MM.1S (cell line): ENCODE results near the gene RNF26.
"Not testable (repeated sequence)": the region's sequence is repeated elsewhere in the genome, so short reads cannot be mapped to it uniquely, and the experiment has no call there.

Experiments used
- DNase-seq: peaks from one replicate; pipeline ENCODE4 v3.0.0-alpha.2; 2015
- H2AFZ ChIP-seq: fragments of 300-600 bp; sonication (generic); 2 replicates; pipeline ENCODE4 v1.6.0; 2016; ENCODE audit warnings: antibody characterized with exemption, low read length
- H3F3A ChIP-seq: fragments of 300-600 bp; sonication (generic); 2 replicates; pipeline ENCODE4 v1.6.1; 2016; ENCODE audit warnings: mild to moderate bottlenecking, antibody characterized with exemption, low read length, moderate library complexity, mixed read lengths; ENCODE audit not compliant: insufficient read depth
- H3K27ac ChIP-seq: fragments of 300-600 bp; sonication (generic); 2 replicates; pipeline ENCODE4 v1.5.1; 2016; ENCODE audit warnings: mild to moderate bottlenecking, low read length
- H3K27me3 ChIP-seq: fragments of 300-600 bp; sonication (generic); replicated peaks from 2 replicates; pipeline ENCODE4 v1.6.0; 2016; ENCODE audit warnings: low read length; ENCODE audit not compliant: insufficient read depth
- H3K36me3 ChIP-seq: fragments of 300-600 bp; sonication (generic); replicated peaks from 2 replicates; pipeline ENCODE4 v1.6.1; 2016; ENCODE audit warnings: mild to moderate bottlenecking, low read length, mixed read lengths; ENCODE audit not compliant: insufficient read depth
- H3K4me1 ChIP-seq: fragments of 300-600 bp; sonication (generic); 2 replicates; pipeline ENCODE4 v1.6.1; 2016; ENCODE audit warnings: low read length, mixed read lengths
- H3K4me2 ChIP-seq: fragments of 300-600 bp; sonication (generic); 2 replicates; pipeline ENCODE4 v1.6.0; 2016; ENCODE audit warnings: low read depth, low read length
- H3K4me3 ChIP-seq: fragments of 300-600 bp; sonication (generic); 2 replicates; pipeline ENCODE4 v1.5.1; 2016; ENCODE audit warnings: low read length, mixed read lengths
- H3K79me2 ChIP-seq: fragments of 300-600 bp; sonication (generic); 2 replicates; pipeline ENCODE4 v1.6.1; 2016; ENCODE audit warnings: mixed run types, low read length, mixed read lengths
- H3K9ac ChIP-seq: fragments of 300-600 bp; sonication (generic); 2 replicates; pipeline ENCODE4 v1.6.1; 2016; ENCODE audit warnings: low read length, mixed read lengths
- H3K9me2 ChIP-seq: fragments of 300-600 bp; sonication (generic); replicated peaks from 2 replicates; pipeline ENCODE4 v1.6.1; 2016; ENCODE audit warnings: mild to moderate bottlenecking, low read length, mixed read lengths; ENCODE audit not compliant: insufficient read depth
- H3K9me3 ChIP-seq: fragments of 300-600 bp; sonication (generic); replicated peaks from 2 replicates; pipeline ENCODE4 v1.6.1; 2016; ENCODE audit warnings: mild to moderate bottlenecking, low read length, mixed read lengths; ENCODE audit not compliant: insufficient read depth
- H4K20me1 ChIP-seq: fragments of 300-600 bp; sonication (generic); 2 replicates; pipeline ENCODE4 v1.6.1; 2016; ENCODE audit warnings: mild to moderate bottlenecking, low read length, moderate library complexity, mixed read lengths; ENCODE audit not compliant: insufficient read depth
- EZH2 ChIP-seq: fragments of 300-600 bp; sonication (generic); optimal IDR thresholded peaks from 2 replicates; pipeline ENCODE3; 2017; ENCODE audit warnings: low read depth, mild to moderate bottlenecking, antibody characterized with exemption, low read length, mixed read lengths
- EZH2phosphoT487 ChIP-seq: fragments of 300-600 bp; sonication (generic); IDR thresholded peaks from 2 replicates; pipeline ENCODE4 v1.6.1; 2018; ENCODE audit warnings: antibody characterized with exemption, low read length
- TF ChIP-seq, protein P1 (sequence below): fragments of 300-600 bp; sonication (generic); IDR thresholded peaks from 2 replicates; pipeline ENCODE4 v1.5.1; 2016; ENCODE audit warnings: antibody characterized with exemption, low read length, mixed read lengths

Gene RNF26

DNA sequence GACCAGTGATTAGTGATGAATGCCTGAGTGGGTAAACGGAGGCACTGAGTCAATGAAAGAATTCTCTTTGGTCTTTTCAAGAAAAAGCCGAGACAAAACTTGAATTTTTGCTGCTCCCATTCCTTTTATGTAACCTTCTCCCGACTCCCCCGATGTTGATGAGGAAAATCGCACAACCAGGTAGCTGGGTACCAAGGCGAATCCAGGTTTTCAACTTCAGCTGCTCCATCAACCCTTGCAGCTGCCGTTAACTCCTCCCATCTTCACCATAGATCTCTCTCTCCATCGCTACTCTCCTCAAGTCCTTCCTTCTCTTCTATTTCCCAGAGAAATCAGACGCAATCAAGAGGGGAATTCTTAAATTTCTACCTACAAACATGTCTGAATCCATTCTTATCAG is 47.8 kb downstream of the RNF26 start:
- TF ChIP-seq EZH2phosphoT487 (no peak), EZH2 (no peak)
- TF ChIP-seq, protein P1, sequence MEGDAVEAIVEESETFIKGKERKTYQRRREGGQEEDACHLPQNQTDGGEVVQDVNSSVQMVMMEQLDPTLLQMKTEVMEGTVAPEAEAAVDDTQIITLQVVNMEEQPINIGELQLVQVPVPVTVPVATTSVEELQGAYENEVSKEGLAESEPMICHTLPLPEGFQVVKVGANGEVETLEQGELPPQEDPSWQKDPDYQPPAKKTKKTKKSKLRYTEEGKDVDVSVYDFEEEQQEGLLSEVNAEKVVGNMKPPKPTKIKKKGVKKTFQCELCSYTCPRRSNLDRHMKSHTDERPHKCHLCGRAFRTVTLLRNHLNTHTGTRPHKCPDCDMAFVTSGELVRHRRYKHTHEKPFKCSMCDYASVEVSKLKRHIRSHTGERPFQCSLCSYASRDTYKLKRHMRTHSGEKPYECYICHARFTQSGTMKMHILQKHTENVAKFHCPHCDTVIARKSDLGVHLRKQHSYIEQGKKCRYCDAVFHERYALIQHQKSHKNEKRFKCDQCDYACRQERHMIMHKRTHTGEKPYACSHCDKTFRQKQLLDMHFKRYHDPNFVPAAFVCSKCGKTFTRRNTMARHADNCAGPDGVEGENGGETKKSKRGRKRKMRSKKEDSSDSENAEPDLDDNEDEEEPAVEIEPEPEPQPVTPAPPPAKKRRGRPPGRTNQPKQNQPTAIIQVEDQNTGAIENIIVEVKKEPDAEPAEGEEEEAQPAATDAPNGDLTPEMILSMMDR: no peak

DNA sequence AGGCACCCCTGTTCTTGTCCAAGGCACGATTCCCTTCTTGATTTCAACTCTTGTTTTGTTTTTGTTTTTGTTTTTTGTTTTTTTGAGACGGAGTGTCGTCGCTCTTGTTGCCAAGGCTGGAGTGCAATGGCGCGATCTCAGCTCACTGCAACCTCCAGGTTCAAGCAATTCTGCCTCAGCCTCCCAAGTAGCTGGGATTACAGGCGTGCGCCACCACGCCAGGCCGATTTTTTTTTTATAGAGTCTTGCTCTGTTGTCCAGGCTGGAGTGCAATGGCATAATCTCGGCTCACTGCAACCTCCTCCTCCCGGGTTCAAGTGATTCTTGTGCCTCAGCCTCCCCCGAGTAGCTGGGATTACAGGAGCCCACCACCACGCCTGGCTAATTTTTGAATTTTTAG is 48.2 kb downstream of the RNF26 start:
- not testable (repeated sequence) for H4K20me1 ChIP-seq, H3K27ac ChIP-seq, H2AFZ ChIP-seq, H3K9ac ChIP-seq, H3F3A ChIP-seq, H3K79me2 ChIP-seq, H3K9me3 ChIP-seq, H3K9me2 ChIP-seq, DNase-seq, H3K36me3 ChIP-seq
- H3K4me2 ChIP-seq: peak overlapping the region; percentile 93
- peaks cover 19% of the 10 kb centered on the region for H3K4me1 ChIP-seq
- peak overlapping the region; percentile 70; the same call in 1 of the 2 replicates for H3K4me3 ChIP-seq
- H3K27me3 ChIP-seq: peaks cover 13% of the 10 kb centered on the region; the same call in 1 of the 2 replicates

More for the DNA sequence above, 47.8 kb downstream of the RNF26 start:
- no peaks in the 10 kb centered on the region for H3F3A ChIP-seq
- H4K20me1 ChIP-seq: no peaks in the 10 kb centered on the region
- peak overlapping the region; percentile 70 for H3K4me3 ChIP-seq
- no peaks in the 10 kb centered on the region for H3K9me2 ChIP-seq
- H3K36me3 ChIP-seq: no peaks in the 10 kb centered on the region
- H2AFZ ChIP-seq: peak overlapping the region; percentile 74
- peaks cover 13% of the 10 kb centered on the region; the same call in 1 of the 2 replicates for H3K27me3 ChIP-seq
- peak overlapping the region; percentile 56 for H3K9ac ChIP-seq
- no peak for DNase-seq
- no peaks in the 10 kb centered on the region for H3K79me2 ChIP-seq
- H3K4me2 ChIP-seq: peak overlapping the region; percentile 93
- no peak overlapping the region for H3K27ac ChIP-seq
- no peaks in the 10 kb centered on the region for H3K9me3 ChIP-seq
- H3K4me1 ChIP-seq: peaks cover 24% of the 10 kb centered on the region

DNA sequence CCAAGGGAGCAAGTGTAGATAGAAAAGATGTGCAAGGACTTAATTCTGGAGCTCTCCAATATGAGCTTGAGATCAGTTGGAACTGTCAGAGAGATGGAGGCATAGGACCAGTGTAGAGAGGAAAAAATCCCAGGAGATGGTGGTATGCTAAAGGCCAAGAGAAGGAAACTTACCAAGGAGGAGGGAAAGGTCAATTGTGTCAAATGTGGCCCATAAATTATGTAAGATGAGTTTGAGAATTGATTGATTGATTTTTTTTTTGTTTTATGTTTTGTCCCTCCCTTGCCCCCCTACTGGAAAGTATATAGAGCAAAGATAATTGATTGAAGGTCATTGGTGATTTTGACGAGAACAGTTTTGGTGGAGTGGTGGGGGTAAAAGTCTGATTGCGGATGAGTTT is 50.0 kb downstream of the RNF26 start:
- Histone ChIP-seq H3K4me1 (0 out of 2 replicates have a peak, but pooled peaks cover 7% of the 10 kb centered on the region), H2AFZ (no peak overlapping the region), H3K4me2 (no peak overlapping the region), H3K9me2 (no peaks in the 10 kb centered on the region), H3K79me2 (no peaks in the 10 kb centered on the region), H3K9me3 (no peaks in the 10 kb centered on the region), H3K9ac (no peak overlapping the region), H4K20me1 (no peaks in the 10 kb centered on the region), H3K27me3 (peaks cover 10% of the 10 kb centered on the region; the same call in 1 of the 2 replicates), H3K4me3 (no peak overlapping the region), H3K36me3 (no peaks in the 10 kb centered on the region), H3K27ac (no peak overlapping the region), H3F3A (no peaks in the 10 kb centered on the region)
- DNase-seq: no peak
- TF ChIP-seq, protein P1: no peak
- TF ChIP-seq EZH2 (no peak), EZH2phosphoT487 (no peak)
